Measurements from ENCODE around the gene PHYHIPL.

Gene PHYHIPL

GRCh38 chr10:59176241-59177030 lies at the start of gene PHYHIPL:
PHYHIPL (plus strand) TSS chr10:59176643; CDS start chr10:59176854, 211 bp downstream.
- DNase-seq, result no peak

- no peak for DNase-seq
Observed at GRCh38 chr10:59126991-59127390, 49.5 kb upstream of the PHYHIPL start.

GRCh38 chr10:59127991-59128390 lies 48.5 kb upstream of the PHYHIPL start:
- DNase-seq, result no peak

GRCh38 chr10:59129867-59130266 lies 46.6 kb upstream of the PHYHIPL start:
- DNase-seq, result no peak

GRCh38 chr10:59131666-59132065 lies 44.8 kb upstream of the PHYHIPL start:
- DNase-seq, result no peak

GRCh38 chr10:59133841-59134593 lies 42.4 kb upstream of the PHYHIPL start:
- DNase-seq, result no peak

GRCh38 chr10:59134785-59135184 lies 41.7 kb upstream of the PHYHIPL start:
- DNase-seq, result no peak

GRCh38 chr10:59135275-59135674 lies 41.2 kb upstream of the PHYHIPL start:
- no peak for DNase-seq

- no peak for DNase-seq
Observed at GRCh38 chr10:59138052-59138451, 38.4 kb upstream of the PHYHIPL start.

- DNase-seq, result no peak
Observed at GRCh38 chr10:59143544-59143943, 32.9 kb upstream of the PHYHIPL start.

- DNase-seq, result no peak
Observed at GRCh38 chr10:59148701-59149100, 27.7 kb upstream of the PHYHIPL start.

GRCh38 chr10:59155556-59155955 lies 20.9 kb upstream of the PHYHIPL start:
- DNase-seq, result no peak

GRCh38 chr10:59167512-59167911 lies 8.9 kb upstream of the PHYHIPL start:
- no peak for DNase-seq

- DNase-seq, result no peak
Observed at GRCh38 chr10:59172567-59172966, 3.9 kb upstream of the PHYHIPL start.

GRCh38 chr10:59173414-59173813 lies 3.0 kb upstream of the PHYHIPL start:
- DNase-seq, result no peak

- no peak for DNase-seq
Observed at GRCh38 chr10:59175538-59176240, 754 bp upstream of the PHYHIPL start.

- no peak for DNase-seq
Observed at GRCh38 chr10:59177031-59177797, 771 bp downstream of the PHYHIPL start.

GRCh38 chr10:59177836-59178235 lies 1.4 kb downstream of the PHYHIPL start:
- no peak for DNase-seq

GRCh38 chr10:59179068-59179467 lies 2.6 kb downstream of the PHYHIPL start:
- DNase-seq, result no peak

- no peak for DNase-seq
Observed at GRCh38 chr10:59180689-59181270, 4.3 kb downstream of the PHYHIPL start.

- DNase-seq, result no peak
Observed at GRCh38 chr10:59181668-59182067, 5.2 kb downstream of the PHYHIPL start.

- no peak for DNase-seq
Observed at GRCh38 chr10:59190332-59190731, 13.9 kb downstream of the PHYHIPL start.

Measured in CD4-positive, alpha-beta T cell treated with Interleukin-6 for 4 hours (primary cell).